Posterior vena cava (tissue), 2 donors: Measurements from ENCODE around the gene ATP5F1D. TPM values are rescaled to one million over a fixed set of nuclear protein-coding genes. Genes with fewer than 3 reads are reported as not detected.

Source experiments
- DNase-seq: peaks from one replicate; pipeline ENCODE4 v3.0.0-alpha.2; 2020; ENCODE audit warnings: low spot score
- intact Hi-C, 2 donors: fragments of 100-400 bp; cut with DNase I; formaldehyde crosslinking; loops; one replicate each; pipeline versions ENCODE4 v1.14.1 to v1.14.2; 2022 to 2023
- total RNA-seq, 2 donors: library from RNA; stranded (reverse); fragmentation: NEBNext Ultra II Directional; extraction: Animal tissue kit (Norgen Biotek cat#: 25700); gene quantifications; one replicate each; pipeline ENCODE4 v1.2.1, GENCODE V29; 2021
- donor health status: DM: yes; HTN: yes; CAD: no.
- donor health status: DM: yes; HTN: yes; CAD: no.

ATP5F1D gene
- total RNA-seq, 2 donors from 2014 or later: 125 to 137 TPM

DNA sequence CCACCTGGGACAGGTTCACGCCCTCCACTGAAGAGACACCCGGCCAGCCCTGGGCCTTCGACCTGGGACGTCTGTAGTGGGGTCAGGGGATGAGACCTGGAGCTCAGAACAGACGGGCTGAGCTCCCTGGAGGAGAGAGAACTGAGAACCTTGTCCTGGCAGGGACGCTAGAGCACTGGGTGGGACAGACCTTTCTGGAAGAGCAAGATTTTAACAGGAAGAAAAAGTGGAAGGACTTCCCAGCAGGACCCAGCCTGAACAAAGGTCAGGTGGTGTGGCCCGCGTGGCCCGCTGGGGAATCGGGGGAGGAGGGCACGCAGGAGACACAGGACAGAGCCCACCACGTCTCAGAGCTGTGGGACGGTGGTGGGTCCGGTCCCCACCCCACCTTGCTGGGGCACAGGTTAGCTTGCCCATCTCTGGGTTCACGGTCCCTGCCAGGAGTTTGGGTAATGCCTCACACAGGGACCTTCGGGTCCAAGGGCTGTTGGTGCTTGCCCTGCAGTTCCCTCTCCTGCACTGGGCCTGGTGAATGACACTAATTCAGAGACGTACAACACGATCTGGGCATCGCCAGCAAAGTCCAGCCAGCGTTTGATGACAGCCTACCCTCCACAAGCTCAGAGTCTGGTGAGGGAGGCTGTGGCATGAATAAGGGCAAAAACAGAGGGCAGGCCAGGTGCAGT, 42.9 kb downstream of the ATP5F1D start:
- no peak for DNase-seq
- intact Hi-C loops: loop anchor here (5.0 to 10.0 kb wide), 3 partner anchors 73 to 170 kb away; partner anchors contain the start of genes APC2 (in 1 of the 2), DAZAP1 (in 1 of the 2) and GAMT (in 1 of the 2)

- intact Hi-C loops: loop anchor here (5.0 to 10.0 kb wide), 3 partner anchors 72 to 170 kb away; partner anchors contain the start of genes APC2 (in 1 of the 2), DAZAP1 (in 1 of the 2) and GAMT (in 1 of the 2)
- DNase-seq: no peak
Measured at GRCh38 chr19:1284979-1285736, 43.6 kb downstream of the ATP5F1D start.

DNA sequence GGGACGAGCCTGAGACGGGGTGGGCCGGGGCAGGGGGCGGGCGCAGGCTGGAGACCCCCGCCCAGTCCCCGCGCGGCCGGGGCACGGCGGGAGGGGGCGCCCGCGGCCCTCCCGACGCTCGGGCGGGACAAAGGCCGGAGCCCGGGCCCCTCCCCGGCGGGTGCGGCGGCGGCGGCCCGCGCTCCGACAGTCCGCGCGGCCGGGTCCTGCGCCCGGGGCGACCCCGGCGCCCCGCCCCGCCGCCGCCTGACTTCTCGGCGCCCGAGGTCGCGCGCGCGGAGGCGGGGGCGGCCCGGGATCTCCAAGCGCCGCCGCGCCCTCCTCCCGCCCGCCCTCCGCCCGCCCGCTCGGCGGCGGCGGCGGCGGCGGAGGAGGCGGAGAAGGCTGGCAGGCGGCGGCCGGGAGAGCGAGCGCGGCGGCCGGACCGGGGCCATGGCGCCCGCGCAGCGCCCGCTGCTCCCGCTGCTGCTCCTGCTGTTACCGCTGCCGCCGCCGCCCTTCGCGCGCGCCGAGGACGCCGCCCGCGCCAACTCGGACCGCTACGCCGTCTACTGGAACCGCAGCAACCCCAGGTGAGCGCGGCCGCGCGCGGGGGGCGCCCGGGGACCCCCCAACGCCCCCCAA, 44.3 kb downstream of the ATP5F1D start, which contains the start of gene EFNA2:
Gene EFNA2, plus strand, starts transcription at position 137 of the 624 bp plus-strand sequence. Its CDS starts 296 bp downstream, at position 433.
- intact Hi-C loops: loop anchor here (10.0 kb wide), 2 partner anchors 119 to 169 kb away; partner anchors contain the start of genes APC2 (in 1 of the 2), DAZAP1 (in 1 of the 2) and GAMT (in 1 of the 2)
- no peak for DNase-seq

GRCh38 chr19:1286487-1287353, 45.2 kb downstream of the ATP5F1D start:
- intact Hi-C loops: loop anchor here (10.0 kb wide), 2 partner anchors 118 to 168 kb away; partner anchors contain the start of genes APC2 (in 1 of the 2), DAZAP1 (in 1 of the 2) and GAMT (in 1 of the 2)
- DNase-seq: no peak

- intact Hi-C loops: loop anchor here (2.0 to 10.0 kb wide), 3 partner anchors 47 to 167 kb away; partner anchors contain the start of genes APC2 (in 1 of the 2), DAZAP1 (in 1 of the 2) and GAMT (in 1 of the 2)
- DNase-seq: no peak
Measured at GRCh38 chr19:1287354-1288225, 46.0 kb downstream of the ATP5F1D start.

- DNase-seq: no peak
- intact Hi-C loops: loop anchor here (2.0 to 10.0 kb wide), 3 partner anchors 47 to 167 kb away; partner anchors contain the start of genes APC2 (in 1 of the 2), DAZAP1 (in 1 of the 2) and GAMT (in 1 of the 2)
Measured at GRCh38 chr19:1288226-1288612, 46.7 kb downstream of the ATP5F1D start.

GRCh38 chr19:1288833-1289685, 47.5 kb downstream of the ATP5F1D start:
- intact Hi-C loops: loop anchor here (2.0 to 10.0 kb wide), 3 partner anchors 46 to 166 kb away; partner anchors contain the start of genes APC2 (in 1 of the 2), DAZAP1 (in 1 of the 2) and GAMT (in 1 of the 2)
- DNase-seq: no peak

GRCh38 chr19:1289686-1290025, 48.1 kb downstream of the ATP5F1D start:
- intact Hi-C loops: loop anchor here (2.0 to 10.0 kb wide), 3 partner anchors 45 to 165 kb away; partner anchors contain the start of genes APC2 (in 1 of the 2), DAZAP1 (in 1 of the 2) and GAMT (in 1 of the 2)
- DNase-seq: no peak

- intact Hi-C loops: no loop called here
- DNase-seq: no peak
Measured at GRCh38 chr19:1290196-1290702, 48.7 kb downstream of the ATP5F1D start.

DNA sequence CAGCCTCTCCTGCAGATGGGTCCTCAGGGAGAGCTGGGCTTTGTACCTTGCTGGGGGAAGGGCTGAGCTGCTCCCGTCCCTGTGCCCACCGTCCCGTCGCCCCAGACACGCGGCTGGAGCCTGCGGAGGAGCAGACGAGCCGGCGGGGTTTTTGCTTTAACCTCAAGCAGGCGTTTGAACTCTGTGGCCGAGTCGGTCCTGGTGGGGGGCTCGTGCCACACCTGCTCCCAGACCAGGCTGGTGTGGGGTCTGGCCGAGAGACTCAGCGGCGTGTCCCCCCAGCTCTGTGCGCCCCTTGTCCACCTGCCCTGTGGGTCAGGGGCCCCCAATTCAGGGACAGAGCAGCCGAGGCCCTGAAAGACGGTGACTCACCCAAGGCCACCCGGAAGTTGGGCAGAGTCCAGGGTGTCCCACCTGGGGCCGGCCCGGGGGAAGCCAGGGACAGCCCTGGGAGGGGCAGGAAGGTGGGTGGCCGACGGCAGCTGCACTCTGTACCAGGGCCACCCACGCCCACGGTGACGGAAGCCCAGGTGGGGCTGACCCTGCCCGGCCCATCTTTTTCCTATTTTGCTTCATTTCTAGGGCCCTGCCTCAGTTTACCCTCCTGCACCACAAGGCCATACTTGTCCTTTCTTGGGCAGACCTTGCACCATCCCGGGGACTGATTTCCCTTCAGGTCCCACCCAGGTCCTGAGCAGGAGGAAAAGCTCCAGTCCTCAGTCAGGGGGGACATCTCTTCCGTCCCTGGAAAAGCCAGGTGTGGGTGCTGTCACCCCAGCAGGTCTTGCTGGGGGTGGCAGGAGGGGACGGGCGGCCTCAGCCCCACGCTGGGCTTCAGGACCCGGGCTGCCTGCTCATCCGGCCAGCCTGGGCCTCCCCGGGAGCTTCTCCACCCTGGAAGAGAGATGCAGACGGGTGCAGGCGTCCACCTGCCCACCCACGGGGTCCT, 49.4 kb downstream of the ATP5F1D start:
- DNase-seq: no peak
- intact Hi-C loops: no loop called here

- intact Hi-C loops: no loop called here
- DNase-seq: no peak
Measured at GRCh38 chr19:1291761-1292418, 50.3 kb downstream of the ATP5F1D start.

DNA sequence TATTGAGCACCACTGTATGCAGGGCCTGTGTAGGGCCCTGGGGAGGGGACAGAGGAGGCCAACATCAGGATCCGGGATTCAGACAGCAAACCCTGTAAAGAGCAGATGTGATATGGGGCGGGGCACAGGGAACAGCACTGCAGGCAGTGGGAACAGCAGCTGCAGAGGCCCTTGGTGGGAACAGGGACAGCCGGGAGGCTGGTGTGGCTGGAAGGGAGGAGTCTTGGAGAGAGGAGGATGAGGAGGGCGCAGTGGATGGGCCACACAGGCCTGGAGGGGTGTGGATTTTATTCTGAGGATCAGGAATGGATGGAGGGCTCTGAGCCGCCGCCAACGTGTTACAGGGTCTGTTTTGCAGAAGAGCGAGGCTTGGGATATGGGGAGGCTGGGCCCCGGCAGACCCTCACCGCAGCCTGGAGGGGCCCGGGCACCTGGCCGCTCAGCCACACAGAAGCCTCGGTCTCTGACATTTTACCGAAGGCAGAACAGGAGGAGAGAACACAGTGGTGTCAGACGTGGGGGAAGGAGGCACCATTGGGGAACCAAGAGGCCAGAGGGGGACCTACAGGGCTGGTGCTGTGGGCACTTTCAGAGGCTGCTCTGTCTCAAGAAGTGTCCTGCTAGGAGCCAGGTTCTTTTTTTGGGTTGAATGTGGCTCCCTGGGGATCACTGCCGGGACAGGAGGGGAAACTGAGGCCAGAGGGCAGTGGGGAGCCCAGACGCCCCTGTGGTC, 51.0 kb downstream of the ATP5F1D start:
- DNase-seq: no peak
- intact Hi-C loops: no loop called here

GRCh38 chr19:1293782-1294604, 52.4 kb downstream of the ATP5F1D start:
- intact Hi-C loops: no loop called here

More at GRCh38 chr19:1293782-1294604, 52.4 kb downstream of the ATP5F1D start:
- DNase-seq: no peak
